ENCODE data around the gene AKNAD1. TPM values are rescaled to one million over a fixed set of nuclear protein-coding genes. Genes with fewer than 3 reads are reported as not detected.

The AKNAD1 gene
- not detected for total RNA-seq

GRCh38 chr1:108856994-108857393, at the start of gene AKNAD1:
Gene AKNAD1, minus strand, starts transcription at chr1:108857094. Its CDS starts 4,430 bp downstream, at chr1:108852664.
- H3K36me3 ChIP-seq: no peaks in the 10 kb centered on the region
- no peaks in the 10 kb centered on the region for H3K9me3 ChIP-seq
- H3K27me3 ChIP-seq (replicated peaks; ENCODE audit: insufficient read depth): no peaks in the 10 kb centered on the region
- no peak for ATAC-seq (ENCODE audit: insufficient number of reproducible peaks, low FRiP score, low read depth)
- no peak for DNase-seq (ENCODE audit: low spot score)
- no peak within 1 kb of the TSS for H3K27ac ChIP-seq
- TF ChIP-seq CTCF (IDR thresholded peaks at IDR 0.05): no peak
- no peak within 1 kb of the TSS for H3K4me3 ChIP-seq
- H3K4me1 ChIP-seq (ENCODE audit: control insufficient read depth in 1 of 2, low read depth in 2 of 2): no peaks in the 10 kb centered on the region

- no peak overlapping the region for H3K27ac ChIP-seq
- H3K27me3 ChIP-seq (replicated peaks; ENCODE audit: insufficient read depth): no peaks in the 10 kb centered on the region
- no peaks in the 10 kb centered on the region for H3K4me1 ChIP-seq (ENCODE audit: control insufficient read depth in 1 of 2, low read depth in 2 of 2)
- no peaks in the 10 kb centered on the region for H3K36me3 ChIP-seq
- DNase-seq (ENCODE audit: low spot score) (no peak), ATAC-seq (ENCODE audit: insufficient number of reproducible peaks, low FRiP score, low read depth) (no peak)
- H3K9me3 ChIP-seq: no peaks in the 10 kb centered on the region
- no peak for TF ChIP-seq CTCF (IDR thresholded peaks at IDR 0.05)
- H3K4me3 ChIP-seq: no peak overlapping the region
Measured at GRCh38 chr1:108901106-108901505, 44.2 kb upstream of the AKNAD1 start.

GRCh38 chr1:108897865-108898720, 41.2 kb upstream of the AKNAD1 start:
- Histone ChIP-seq H3K27ac (no peak overlapping the region), H3K27me3 (replicated peaks; ENCODE audit: insufficient read depth) (no peaks in the 10 kb centered on the region), H3K4me1 (ENCODE audit: control insufficient read depth in 1 of 2, low read depth in 2 of 2) (no peaks in the 10 kb centered on the region), H3K4me3 (no peak overlapping the region), H3K9me3 (no peaks in the 10 kb centered on the region), H3K36me3 (no peaks in the 10 kb centered on the region)
- peak; percentile 71 for TF ChIP-seq CTCF (IDR thresholded peaks at IDR 0.05)
- DNase-seq (ENCODE audit: low spot score) (no peak), ATAC-seq (ENCODE audit: insufficient number of reproducible peaks, low FRiP score, low read depth) (no peak)

GRCh38 chr1:108896146-108897145, 39.6 kb upstream of the AKNAD1 start:
- TF ChIP-seq CTCF (IDR thresholded peaks at IDR 0.05): no peak
- Histone ChIP-seq H3K27ac (no peak overlapping the region), H3K36me3 (no peaks in the 10 kb centered on the region), H3K4me1 (ENCODE audit: control insufficient read depth in 1 of 2, low read depth in 2 of 2) (no peaks in the 10 kb centered on the region), H3K4me3 (no peak overlapping the region), H3K9me3 (no peaks in the 10 kb centered on the region), H3K27me3 (replicated peaks; ENCODE audit: insufficient read depth) (no peaks in the 10 kb centered on the region)
- ATAC-seq (ENCODE audit: insufficient number of reproducible peaks, low FRiP score, low read depth): no peak
- DNase-seq (ENCODE audit: low spot score): no peak

GRCh38 chr1:108893141-108893530, 36.2 kb upstream of the AKNAD1 start:
- Histone ChIP-seq H3K27ac (no peak overlapping the region), H3K36me3 (no peaks in the 10 kb centered on the region), H3K4me1 (ENCODE audit: control insufficient read depth in 1 of 2, low read depth in 2 of 2) (no peaks in the 10 kb centered on the region), H3K9me3 (no peaks in the 10 kb centered on the region), H3K4me3 (no peak overlapping the region), H3K27me3 (replicated peaks; ENCODE audit: insufficient read depth) (no peaks in the 10 kb centered on the region)
- no peak for TF ChIP-seq CTCF (IDR thresholded peaks at IDR 0.05)
- DNase-seq (ENCODE audit: low spot score) (no peak), ATAC-seq (ENCODE audit: insufficient number of reproducible peaks, low FRiP score, low read depth) (no peak)
